Measurements from ENCODE around the gene ZBTB40. TPM values are rescaled to one million over a fixed set of nuclear protein-coding genes. Genes with fewer than 3 reads are reported as not detected.

ZBTB40 gene
- total RNA-seq, 2 experiments from 2014 or later, result 14.0 to 14.3 TPM

DNA sequence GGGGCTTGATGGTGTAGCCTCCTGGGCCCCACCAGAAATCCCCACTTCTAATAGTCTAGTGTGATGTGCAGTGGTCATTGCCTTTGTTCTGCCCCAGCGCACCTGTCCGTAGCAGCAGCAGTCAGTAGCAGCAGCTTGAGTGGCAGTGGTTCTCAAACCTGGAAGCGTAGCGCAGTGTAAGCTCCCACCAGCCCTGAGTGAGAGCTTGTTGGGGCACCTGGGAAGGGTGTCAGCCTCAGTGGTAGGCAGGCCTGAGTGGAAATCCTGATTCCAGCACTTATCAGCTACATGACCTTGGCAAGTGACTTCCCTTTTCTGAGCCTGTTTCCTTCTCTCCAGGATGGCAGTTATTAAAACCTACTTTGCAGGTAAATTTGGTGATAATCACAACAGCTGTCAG is 70.0 kb downstream of the ZBTB40 start:
- TF ChIP-seq, protein P1, sequence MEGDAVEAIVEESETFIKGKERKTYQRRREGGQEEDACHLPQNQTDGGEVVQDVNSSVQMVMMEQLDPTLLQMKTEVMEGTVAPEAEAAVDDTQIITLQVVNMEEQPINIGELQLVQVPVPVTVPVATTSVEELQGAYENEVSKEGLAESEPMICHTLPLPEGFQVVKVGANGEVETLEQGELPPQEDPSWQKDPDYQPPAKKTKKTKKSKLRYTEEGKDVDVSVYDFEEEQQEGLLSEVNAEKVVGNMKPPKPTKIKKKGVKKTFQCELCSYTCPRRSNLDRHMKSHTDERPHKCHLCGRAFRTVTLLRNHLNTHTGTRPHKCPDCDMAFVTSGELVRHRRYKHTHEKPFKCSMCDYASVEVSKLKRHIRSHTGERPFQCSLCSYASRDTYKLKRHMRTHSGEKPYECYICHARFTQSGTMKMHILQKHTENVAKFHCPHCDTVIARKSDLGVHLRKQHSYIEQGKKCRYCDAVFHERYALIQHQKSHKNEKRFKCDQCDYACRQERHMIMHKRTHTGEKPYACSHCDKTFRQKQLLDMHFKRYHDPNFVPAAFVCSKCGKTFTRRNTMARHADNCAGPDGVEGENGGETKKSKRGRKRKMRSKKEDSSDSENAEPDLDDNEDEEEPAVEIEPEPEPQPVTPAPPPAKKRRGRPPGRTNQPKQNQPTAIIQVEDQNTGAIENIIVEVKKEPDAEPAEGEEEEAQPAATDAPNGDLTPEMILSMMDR (IDR thresholded peaks at IDR 0.05), result no peak
- DNase-seq (no peak), ATAC-seq (no peak)
- no peaks in the 10 kb centered on the region for H3K9me3 Mint-ChIP-seq
- POLR2A ChIA-PET, result no interaction called here
- no peaks in the 10 kb centered on the region for H3K4me1 Mint-ChIP-seq (ENCODE audit: low read depth)
- H3K27ac Mint-ChIP-seq, result no peak overlapping the region
- intact Hi-C loops (cut with micrococcal nuclease), result no loop called here
- H3K4me3 Mint-ChIP-seq, result no peak overlapping the region
- CTCF ChIA-PET, result no interaction called here
- no peaks in the 10 kb centered on the region for H3K27me3 Mint-ChIP-seq
- peaks cover 29% of the 10 kb centered on the region for H3K36me3 Mint-ChIP-seq (ENCODE audit: low read depth)

DNA sequence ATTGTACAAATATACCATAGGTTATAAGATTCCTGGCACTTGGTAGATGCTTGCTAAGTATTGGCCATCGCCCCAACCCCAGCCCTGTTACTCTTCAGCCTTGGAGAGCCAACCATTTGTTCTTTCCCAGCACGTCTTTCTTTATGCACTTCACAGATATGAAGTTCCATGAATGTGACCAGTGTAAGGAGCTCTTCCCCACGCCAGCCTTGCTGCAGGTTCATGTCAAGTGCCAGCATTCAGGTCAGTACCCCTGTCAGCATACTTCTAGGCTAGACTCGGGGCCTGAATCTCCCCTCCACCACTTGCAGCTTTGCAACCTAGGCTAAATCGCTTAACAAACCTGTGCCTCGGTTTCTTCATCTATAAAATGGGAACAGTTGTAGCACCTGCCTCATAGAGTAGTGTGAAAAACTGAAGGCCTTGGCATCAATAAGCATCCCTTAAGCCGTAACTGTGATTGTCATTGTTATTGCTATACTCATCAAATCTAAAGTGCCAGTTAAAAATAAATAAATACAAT is 70.6 kb downstream of the ZBTB40 start:
- Mint-ChIP-seq H3K4me3 (no peak overlapping the region), H3K27me3 (no peaks in the 10 kb centered on the region), H3K9me3 (no peaks in the 10 kb centered on the region), H3K4me1 (ENCODE audit: low read depth) (no peaks in the 10 kb centered on the region), H3K36me3 (ENCODE audit: low read depth) (peaks cover 31% of the 10 kb centered on the region), H3K27ac (no peak overlapping the region)
- CTCF ChIA-PET, result no interaction called here
- intact Hi-C loops (cut with micrococcal nuclease), result no loop called here
- POLR2A ChIA-PET, result no interaction called here
- ATAC-seq (no peak), DNase-seq (no peak)
- TF ChIP-seq, protein P1 (IDR thresholded peaks at IDR 0.05), result no peak

DNA sequence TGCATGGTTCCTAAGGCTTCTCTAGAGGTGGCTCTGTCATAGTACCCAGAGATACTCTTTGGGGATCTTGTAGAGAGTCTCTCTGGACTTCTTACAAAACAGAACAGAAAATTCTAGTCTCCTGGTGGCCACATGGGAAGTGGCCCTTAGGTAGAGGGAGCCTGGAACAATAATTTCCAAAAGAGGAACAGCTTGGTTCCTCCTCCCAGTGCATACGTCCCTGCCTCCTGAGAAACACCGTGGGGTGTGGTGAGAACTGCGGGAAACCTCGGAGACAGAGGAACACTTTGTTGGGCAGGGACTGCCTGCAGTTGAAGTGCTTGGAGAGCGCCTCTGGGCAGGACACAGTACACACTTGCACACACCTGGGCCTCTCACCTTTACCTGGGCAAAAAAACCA is 72.8 kb downstream of the ZBTB40 start:
- Mint-ChIP-seq H3K4me3 (no peak overlapping the region), H3K9me3 (no peaks in the 10 kb centered on the region), H3K36me3 (ENCODE audit: low read depth) (peaks cover 18% of the 10 kb centered on the region), H3K4me1 (ENCODE audit: low read depth) (no peaks in the 10 kb centered on the region), H3K27me3 (no peaks in the 10 kb centered on the region), H3K27ac (no peak overlapping the region)
- TF ChIP-seq, protein P1 (IDR thresholded peaks at IDR 0.05), result no peak
- DNase-seq (no peak), ATAC-seq (no peak)
- ChIA-PET POLR2A (no interaction called here), CTCF (no interaction called here)
- intact Hi-C loops (cut with micrococcal nuclease), result no loop called here

DNA sequence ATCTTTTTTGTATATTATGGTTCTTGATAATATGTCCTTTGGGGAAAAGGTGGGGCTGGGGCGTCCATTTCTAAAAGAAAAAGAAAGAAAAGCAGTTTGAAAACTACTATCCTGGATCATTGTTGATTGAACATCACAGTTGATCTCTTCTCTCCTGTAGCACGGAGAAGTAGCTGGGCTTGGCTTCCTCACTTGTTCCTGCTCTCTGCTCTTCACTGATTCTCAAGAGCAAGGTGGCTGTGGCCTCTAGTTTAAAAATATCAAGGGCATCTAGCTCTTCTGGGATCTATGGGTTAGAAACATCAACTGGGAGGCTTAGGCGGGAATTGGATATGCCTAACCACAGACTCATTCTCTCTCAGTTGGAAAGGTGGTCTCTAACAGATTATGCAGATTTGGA is 73.6 kb downstream of the ZBTB40 start:
- no peak for DNase-seq
- no peak for ATAC-seq
- Mint-ChIP-seq H3K27me3 (no peaks in the 10 kb centered on the region), H3K27ac (no peak overlapping the region), H3K36me3 (ENCODE audit: low read depth) (peaks cover 17% of the 10 kb centered on the region), H3K4me1 (ENCODE audit: low read depth) (no peaks in the 10 kb centered on the region), H3K4me3 (no peak overlapping the region), H3K9me3 (no peaks in the 10 kb centered on the region)
- ChIA-PET POLR2A (no interaction called here), CTCF (no interaction called here)
- TF ChIP-seq, protein P1 (IDR thresholded peaks at IDR 0.05), result no peak
- intact Hi-C loops (cut with micrococcal nuclease), result no loop called here

DNA sequence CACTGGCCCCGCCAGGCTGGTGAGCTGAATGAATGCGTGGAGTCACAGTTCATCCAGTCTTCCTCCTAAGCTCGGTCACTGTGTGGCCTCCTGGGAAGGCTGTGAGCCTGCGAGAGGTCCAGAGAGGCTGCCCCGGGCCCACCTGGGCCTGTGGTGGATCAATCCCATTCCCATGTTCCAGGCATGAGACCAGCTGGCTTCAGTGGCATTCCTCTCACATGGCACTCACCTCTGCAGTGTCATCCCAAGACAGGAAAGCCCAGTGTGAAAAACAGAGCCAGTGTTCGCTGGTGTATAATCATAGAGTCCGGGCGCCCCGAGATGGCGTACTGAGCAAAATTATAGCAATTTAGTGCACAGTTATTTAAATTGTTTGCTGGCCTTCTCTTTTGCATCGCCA is 74.0 kb downstream of the ZBTB40 start:
- Mint-ChIP-seq H3K27me3 (no peaks in the 10 kb centered on the region), H3K36me3 (ENCODE audit: low read depth) (peaks cover 17% of the 10 kb centered on the region), H3K4me3 (no peak overlapping the region), H3K9me3 (no peaks in the 10 kb centered on the region), H3K27ac (no peak overlapping the region), H3K4me1 (ENCODE audit: low read depth) (no peaks in the 10 kb centered on the region)
- ChIA-PET POLR2A (no interaction called here), CTCF (no interaction called here)
- intact Hi-C loops (cut with micrococcal nuclease), result no loop called here
- TF ChIP-seq, protein P1 (IDR thresholded peaks at IDR 0.05), result no peak
- DNase-seq, result no peak
- no peak for ATAC-seq
